HS-27A (cell line): Measurements from ENCODE around the gene AKAP13.
"Not testable (repeated sequence)": the region's sequence is repeated elsewhere in the genome, so short reads cannot be mapped to it uniquely, and the experiment has no call there.

Experiments used
- DNase-seq: peaks from one replicate; pipeline ENCODE4 v3.0.0-alpha.2; 2012; ENCODE audit warnings: low read depth, missing footprints

The AKAP13 gene

DNA sequence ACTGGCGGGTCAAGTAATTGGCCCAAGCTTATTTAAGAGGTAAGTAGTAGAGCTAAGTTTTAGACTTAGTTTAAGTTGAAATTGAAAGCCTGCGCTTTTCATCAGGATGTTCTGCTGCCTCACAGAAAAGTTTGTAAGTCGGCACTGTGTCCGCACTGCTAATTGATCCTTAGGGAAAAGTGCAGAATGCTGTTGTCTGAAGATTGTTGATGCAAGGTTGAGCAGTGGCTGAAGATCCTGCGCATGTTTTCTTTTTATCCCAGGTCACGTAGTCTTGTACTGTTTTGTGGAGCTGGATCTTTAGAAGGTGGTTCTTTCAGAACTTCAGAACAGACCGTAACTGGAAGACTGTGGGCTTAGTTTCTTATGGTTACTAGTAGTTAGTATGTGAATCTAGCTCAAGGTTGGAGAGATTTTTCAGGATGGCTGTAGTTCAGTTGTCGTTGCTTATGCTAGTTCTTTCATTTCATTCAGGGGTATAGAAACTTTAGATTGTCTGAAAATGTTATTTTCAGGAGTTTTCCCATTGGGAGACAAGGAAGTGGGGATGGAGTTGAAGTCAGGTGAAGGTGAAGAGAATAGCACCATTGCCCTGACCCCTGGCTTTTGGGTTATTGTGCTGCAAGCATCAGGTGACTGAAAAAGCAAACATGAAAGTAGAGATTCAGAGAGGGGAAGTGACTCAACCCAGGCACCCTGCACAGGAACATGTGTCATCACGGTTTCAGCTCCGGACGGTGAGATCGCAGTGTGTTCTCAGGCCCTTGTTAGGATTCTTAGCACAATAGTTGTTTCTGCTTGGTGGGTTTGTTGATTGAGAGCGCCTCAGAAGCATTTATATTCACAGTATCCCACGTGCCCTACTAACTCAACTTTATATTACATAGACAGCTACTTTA, 32.8 kb downstream of the AKAP13 start:
- DNase-seq = peak; percentile 83

- no peak for DNase-seq
Observed at GRCh38 chr15:85414037-85414436, 33.6 kb downstream of the AKAP13 start.

GRCh38 chr15:85414495-85414894, 34.1 kb downstream of the AKAP13 start:
- DNase-seq = no peak

DNA sequence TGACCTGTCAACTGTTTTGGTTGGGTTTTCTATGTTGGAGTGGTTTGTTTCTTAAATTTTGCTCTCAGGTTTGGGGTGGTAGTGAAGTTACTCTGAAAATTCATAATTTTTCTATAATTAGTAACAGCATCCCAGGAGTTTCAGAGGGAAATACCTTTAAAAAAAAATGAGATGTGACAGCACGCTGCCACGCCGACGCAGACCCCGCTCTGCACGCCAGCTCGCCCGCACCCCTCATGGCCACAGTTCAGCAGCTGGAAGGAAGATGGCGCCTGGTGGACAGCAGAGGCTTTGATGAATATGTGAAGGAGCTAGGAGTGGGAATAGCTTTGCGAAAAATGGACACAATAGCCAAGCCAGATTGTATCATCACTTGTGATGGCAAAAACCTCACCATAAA, 34.6 kb downstream of the AKAP13 start:
- no peak for DNase-seq

- no peak for DNase-seq
Observed at GRCh38 chr15:85415783-85416182, 35.4 kb downstream of the AKAP13 start.

- no peak for DNase-seq
Observed at GRCh38 chr15:85417276-85417675, 36.9 kb downstream of the AKAP13 start.

DNA sequence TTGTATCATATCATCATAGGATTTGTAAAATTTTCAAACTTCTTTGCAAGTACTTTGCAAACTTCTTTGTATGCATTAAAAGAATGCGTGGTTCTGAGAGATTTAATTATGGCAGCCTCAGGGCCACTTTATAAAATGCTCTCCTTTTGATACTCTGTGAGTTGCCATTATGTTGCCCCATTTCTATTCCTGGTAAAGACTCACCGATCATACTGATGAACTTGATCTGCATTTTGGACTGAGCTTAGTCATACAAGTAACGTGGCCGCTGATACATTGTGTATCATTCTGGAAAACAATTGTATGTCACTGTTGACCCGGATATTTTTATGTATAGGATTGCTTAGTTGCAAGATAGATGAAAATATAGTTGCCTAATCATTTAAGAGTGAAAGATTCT, 38.8 kb downstream of the AKAP13 start:
- DNase-seq = no peak

- no peak for DNase-seq
Observed at GRCh38 chr15:85421116-85421925, 40.9 kb downstream of the AKAP13 start.

DNA sequence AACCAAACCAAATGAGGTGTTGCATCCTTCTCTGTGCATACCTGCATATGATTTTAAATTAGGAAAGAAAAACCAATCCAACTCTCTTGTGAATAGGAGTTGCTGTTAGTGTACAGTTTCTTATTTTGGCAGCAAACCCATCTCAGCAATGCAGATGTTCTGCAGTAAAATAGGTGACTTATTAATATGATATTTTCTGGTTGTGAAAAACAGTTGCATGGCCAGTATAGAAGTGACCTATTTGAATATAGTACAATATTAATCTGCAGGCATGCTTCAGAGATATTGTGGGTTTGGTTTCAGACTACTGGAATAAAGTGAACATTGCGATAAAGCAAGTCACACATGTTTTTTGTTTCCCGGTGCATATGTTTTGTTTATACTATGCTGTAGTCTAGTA, 42.2 kb downstream of the AKAP13 start:
- DNase-seq = no peak

DNA sequence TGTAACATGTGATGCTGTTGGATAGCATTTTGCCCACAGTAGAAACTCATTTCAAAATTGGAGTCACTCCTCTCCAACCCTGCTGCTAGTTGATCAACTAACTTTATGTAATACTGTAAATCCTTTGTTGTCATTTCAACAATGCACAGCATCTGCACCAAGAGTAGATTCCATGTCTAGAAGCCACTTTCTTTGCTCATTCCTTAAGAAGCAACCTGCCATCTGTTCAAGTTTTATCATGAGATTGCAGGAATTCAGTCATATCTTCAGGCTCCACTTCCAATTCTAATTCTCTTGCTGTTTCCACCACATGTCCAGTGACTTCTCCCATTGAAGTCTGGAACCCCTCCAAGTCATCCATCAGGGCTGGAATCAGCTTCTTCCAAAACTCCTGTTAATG, 42.9 kb downstream of the AKAP13 start:
- no peak for DNase-seq

- no peak for DNase-seq
Observed at GRCh38 chr15:85424154-85424553, 43.8 kb downstream of the AKAP13 start.

- DNase-seq = no peak
Observed at GRCh38 chr15:85426481-85426880, 46.1 kb downstream of the AKAP13 start.

DNA sequence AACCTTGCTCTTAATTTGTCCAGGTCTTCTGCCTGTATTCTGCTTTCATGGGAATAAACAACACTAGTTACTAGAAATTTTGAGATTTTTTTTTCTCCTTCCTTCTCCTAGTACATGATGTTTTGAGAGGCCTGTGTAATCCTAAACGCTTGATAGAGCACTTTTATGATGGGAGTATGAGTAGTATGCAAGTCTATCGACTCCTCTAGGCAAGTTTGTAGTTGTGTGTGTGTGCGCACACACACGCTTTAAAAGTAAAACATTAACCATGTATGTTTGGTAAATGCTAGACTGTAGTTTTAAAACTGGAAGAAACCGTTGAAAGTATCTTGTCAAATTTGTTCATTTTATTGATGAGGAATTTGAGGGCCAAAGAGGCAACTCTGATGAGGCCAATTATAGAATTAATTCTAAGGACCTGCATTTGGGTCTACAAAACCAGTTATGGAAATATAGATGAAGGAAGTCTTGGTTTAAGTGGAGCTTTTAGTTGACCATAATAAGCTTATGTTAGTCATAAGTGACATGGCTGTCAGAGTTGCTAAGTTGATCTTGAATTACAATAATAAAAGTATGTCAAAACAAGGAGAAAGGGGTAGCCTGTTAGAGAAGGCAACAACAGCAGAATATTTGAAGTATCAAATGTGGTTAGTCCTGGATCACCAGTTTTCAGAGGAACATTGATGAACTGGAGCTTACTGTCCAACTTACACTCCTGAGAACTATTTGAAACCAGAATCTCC, 47.1 kb downstream of the AKAP13 start:
- no peak for DNase-seq

GRCh38 chr15:85429522-85429921, 49.1 kb downstream of the AKAP13 start:
- DNase-seq = no peak

- no peak for DNase-seq
Observed at GRCh38 chr15:85430406-85431204, 50.2 kb downstream of the AKAP13 start.

GRCh38 chr15:85439996-85440395, 59.6 kb downstream of the AKAP13 start:
- no peak for DNase-seq

GRCh38 chr15:85440451-85440850, 60.0 kb downstream of the AKAP13 start:
- DNase-seq = no peak

- not testable (repeated sequence) for DNase-seq
Observed at GRCh38 chr15:85441854-85442253, 61.5 kb downstream of the AKAP13 start.

- DNase-seq = no peak
Observed at GRCh38 chr15:85443046-85443445, 62.6 kb downstream of the AKAP13 start.

GRCh38 chr15:85443593-85444087, 63.2 kb downstream of the AKAP13 start:
- peak; percentile 11 for DNase-seq

DNA sequence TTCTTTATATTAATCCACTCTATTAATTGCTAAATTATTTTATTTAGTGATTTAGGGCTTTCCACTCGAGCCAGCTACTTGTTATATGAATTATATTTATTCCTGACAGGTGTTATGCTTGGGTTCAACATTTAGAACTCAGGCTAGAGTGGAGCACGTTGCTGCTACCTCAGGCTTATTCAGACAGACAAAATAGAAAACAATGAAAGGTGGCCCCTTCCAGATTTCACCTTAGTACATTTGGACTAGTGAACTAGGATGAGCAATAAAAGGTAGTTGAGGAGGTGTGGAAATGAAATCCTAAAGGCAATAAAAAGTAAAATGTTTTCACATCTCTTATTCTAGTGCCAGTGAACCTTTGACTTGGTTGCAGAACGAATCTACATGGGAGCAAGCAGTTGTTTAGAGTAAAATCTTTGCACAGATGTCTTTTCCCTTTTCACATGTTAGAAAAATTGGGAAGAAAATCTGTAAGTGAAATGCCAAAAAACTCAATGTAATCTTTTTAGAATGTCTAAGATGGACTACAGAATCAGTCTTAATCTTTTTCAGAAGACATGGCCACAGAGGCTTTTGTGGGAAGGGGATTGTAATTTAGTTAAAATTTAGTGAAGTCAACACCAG, 63.8 kb downstream of the AKAP13 start:
- DNase-seq = no peak
